Upper lobe of right lung (tissue), 1 donor: ENCODE measurements around the gene ARMH1. TPM values are rescaled to one million over a fixed set of nuclear protein-coding genes. Genes with fewer than 3 reads are reported as not detected.

Experiments used
- ATAC-seq: fragments of 200-7000 bp; cut with Tn5 transposase; one replicate; pipeline ENCODE4 v1.9.1; 2020; ENCODE audit warnings: mild to moderate bottlenecking, moderate library complexity
- DNase-seq: peaks from one replicate; pipeline ENCODE4 v3.0.0-alpha.2; 2020
- H3K27ac ChIP-seq: fragments of 200-600 bp; one replicate; pipeline ENCODE4 v1.8.0; 2022
- H3K27me3 ChIP-seq: fragments of 200-600 bp; one replicate; pipeline ENCODE4 v1.8.0; 2022; ENCODE audit warnings: mild to moderate bottlenecking
- H3K36me3 ChIP-seq: fragments of 200-600 bp; one replicate; pipeline ENCODE4 v1.8.0; 2022
- H3K4me1 ChIP-seq: fragments of 200-600 bp; one replicate; pipeline ENCODE4 v1.8.0; 2022
- H3K4me3 ChIP-seq: fragments of 200-600 bp; one replicate; pipeline ENCODE4 v1.8.0; 2022; ENCODE audit warnings: mild to moderate bottlenecking
- H3K9me3 ChIP-seq: fragments of 200-600 bp; one replicate; pipeline ENCODE4 v1.8.0; 2022
- CTCF ChIP-seq: fragments of 200-600 bp; IDR thresholded peaks from one replicate; pipeline ENCODE4 v1.8.0; 2022; ENCODE audit warnings: antibody characterized with exemption
- intact Hi-C: fragments of 100-400 bp; cut with DNase I; formaldehyde crosslinking; loops from one replicate; pipeline ENCODE4 v1.11.0; 2022
- total RNA-seq: library from RNA; stranded (reverse); fragmentation: NEBNext Ultra II Directional; extraction: Animal tissue kit (Norgen Biotek cat#: 25700); gene quantifications from one replicate; pipeline ENCODE4 v1.2.1, GENCODE V29; 2021
- donor health status: DM: no; HTN: yes; CAD: no; lungs with severe emphysema.

ARMH1 gene
- total RNA-seq, 1 donor from 2014 or later = 5.9 TPM

DNA sequence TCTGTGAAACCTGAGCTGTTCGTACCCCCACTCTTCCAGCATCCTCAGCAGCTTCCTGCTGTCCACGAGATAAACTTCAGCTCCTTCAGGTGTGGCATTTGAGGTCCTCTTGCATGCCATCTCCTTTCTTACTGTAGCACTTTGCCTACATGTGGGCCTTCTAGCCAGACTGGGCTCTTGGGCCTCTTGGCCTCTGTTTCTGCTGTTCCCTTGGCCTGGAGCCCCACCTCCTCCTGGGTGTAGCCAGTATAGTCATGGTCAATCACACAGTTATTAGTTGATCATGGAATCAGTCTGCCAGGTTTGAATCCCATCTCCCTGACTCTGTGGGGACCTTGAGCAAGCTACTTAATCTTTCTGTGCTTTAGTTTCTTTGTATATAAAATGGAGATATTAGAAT, 26.6 kb upstream of the ARMH1 start:
- no peaks in the 10 kb centered on the region for H3K4me1 ChIP-seq
- no peak for TF ChIP-seq CTCF

DNA sequence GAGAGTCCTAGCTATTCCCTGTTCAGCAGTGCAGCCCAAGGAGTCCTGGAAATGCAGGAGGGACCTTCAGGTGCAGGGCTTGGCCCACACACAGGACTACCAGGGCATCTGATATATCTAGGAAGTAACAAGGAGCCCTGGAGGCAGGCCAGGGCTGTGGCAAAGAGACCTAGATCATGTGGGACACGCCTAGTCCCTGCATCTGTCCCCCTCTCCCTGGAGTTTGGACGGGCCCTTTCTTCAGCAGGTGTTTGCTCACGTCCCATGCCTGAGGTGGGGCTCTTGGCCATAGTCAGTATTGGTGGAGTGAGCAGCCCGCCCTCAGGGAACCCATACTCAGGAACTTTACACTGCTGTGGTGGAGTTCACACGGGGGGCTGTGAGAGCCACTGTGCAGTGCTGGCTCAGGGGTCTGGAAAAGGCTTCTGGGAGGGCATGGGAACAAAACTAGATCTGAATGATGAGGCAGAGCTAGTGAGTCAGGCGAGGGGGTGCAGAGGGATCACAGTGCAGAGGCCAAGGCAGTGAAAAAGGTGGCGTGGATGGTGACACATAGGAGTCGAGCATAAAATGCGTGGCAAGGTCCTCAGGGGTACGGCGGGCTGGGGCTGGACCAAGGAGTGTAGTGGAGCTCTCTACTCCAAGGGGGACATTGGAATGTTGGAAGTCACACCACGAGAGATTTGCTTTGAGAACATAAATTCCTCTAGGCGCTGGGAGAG, 25.8 kb upstream of the ARMH1 start:
- H3K36me3 ChIP-seq = peaks cover 82% of the 10 kb centered on the region
- TF ChIP-seq CTCF = no peak
- no peak overlapping the region for H3K4me3 ChIP-seq
- ATAC-seq = no peak
- intact Hi-C loops = no loop called here
- DNase-seq = no peak
- H3K9me3 ChIP-seq = no peaks in the 10 kb centered on the region
- no peaks in the 10 kb centered on the region for H3K27me3 ChIP-seq
- H3K4me1 ChIP-seq = no peaks in the 10 kb centered on the region
- no peak overlapping the region for H3K27ac ChIP-seq

More for the DNA sequence above, 26.6 kb upstream of the ARMH1 start:
- Histone ChIP-seq H3K27me3 (no peaks in the 10 kb centered on the region), H3K9me3 (no peaks in the 10 kb centered on the region), H3K27ac (no peak overlapping the region), H3K36me3 (peaks cover 87% of the 10 kb centered on the region), H3K4me3 (no peak overlapping the region)
- ATAC-seq (no peak), DNase-seq (no peak)
- intact Hi-C loops = no loop called here

GRCh38 chr1:44649788-44650158, 24.7 kb upstream of the ARMH1 start:
- peaks cover 84% of the 10 kb centered on the region for H3K36me3 ChIP-seq
- no peaks in the 10 kb centered on the region for H3K4me1 ChIP-seq
- H3K27me3 ChIP-seq = no peaks in the 10 kb centered on the region
- no peak overlapping the region for H3K27ac ChIP-seq
- no peak for ATAC-seq
- no peak for DNase-seq
- intact Hi-C loops = no loop called here
- TF ChIP-seq CTCF = no peak
- H3K4me3 ChIP-seq = no peak overlapping the region
- H3K9me3 ChIP-seq = no peaks in the 10 kb centered on the region

DNA sequence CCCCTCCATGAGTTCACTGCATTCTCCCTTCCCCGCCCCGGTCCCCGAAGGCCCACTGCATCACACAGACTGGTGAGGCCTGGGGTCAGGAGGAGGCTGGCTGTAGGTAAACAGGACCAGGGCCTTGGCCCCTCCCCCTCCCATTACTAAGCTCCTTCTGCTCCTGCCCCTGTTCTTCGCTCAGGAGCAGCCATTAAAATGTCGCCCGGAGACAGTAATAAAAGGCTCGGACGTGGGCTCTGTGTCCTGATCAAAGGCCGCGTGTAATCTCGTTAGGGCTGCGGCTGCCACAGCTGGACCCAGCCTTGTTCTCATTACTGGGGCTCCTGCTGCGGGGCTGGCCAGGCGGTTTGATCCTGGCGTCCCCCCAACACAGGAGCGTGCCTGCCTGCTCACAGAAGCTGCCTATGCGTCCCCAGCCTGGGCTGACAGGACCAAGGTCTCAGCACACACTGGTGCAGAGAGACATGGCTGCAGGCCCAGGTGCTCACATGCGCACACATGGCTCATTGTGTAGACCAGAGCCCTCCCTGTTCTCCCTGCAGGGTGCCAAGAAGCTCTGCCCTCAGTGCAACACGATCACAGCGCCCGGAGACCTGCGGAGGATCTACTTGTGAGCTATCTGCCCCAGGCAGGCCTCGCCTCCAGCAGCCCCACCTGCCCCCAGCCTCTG, 24.2 kb upstream of the ARMH1 start:
- Histone ChIP-seq H3K27me3 (no peaks in the 10 kb centered on the region), H3K27ac (no peak overlapping the region), H3K9me3 (no peaks in the 10 kb centered on the region), H3K4me3 (no peak overlapping the region), H3K36me3 (peaks cover 82% of the 10 kb centered on the region), H3K4me1 (no peaks in the 10 kb centered on the region)
- intact Hi-C loops = no loop called here
- no peak for ATAC-seq
- no peak for TF ChIP-seq CTCF
- DNase-seq = no peak

- H3K4me3 ChIP-seq = no peak overlapping the region
- no peak overlapping the region for H3K27ac ChIP-seq
- DNase-seq (no peak), ATAC-seq (no peak)
- no peaks in the 10 kb centered on the region for H3K4me1 ChIP-seq
- intact Hi-C loops = no loop called here
- peaks cover 74% of the 10 kb centered on the region for H3K36me3 ChIP-seq
- H3K27me3 ChIP-seq = no peaks in the 10 kb centered on the region
- H3K9me3 ChIP-seq = no peaks in the 10 kb centered on the region
- TF ChIP-seq CTCF = no peak
Measured at GRCh38 chr1:44651069-44651468, 23.4 kb upstream of the ARMH1 start.
